PC-9 (cell line): ENCODE measurements around the gene ENPEP. TPM values are rescaled to one million over a fixed set of nuclear protein-coding genes. Genes with fewer than 3 reads are reported as not detected.
A peak's percentile ranks its signal among the peaks of the same experiment; 100 is the strongest.

Experiments used
- BruUV-seq: library from RNA; stranded (reverse); fragments of 400-500 nt; replicated peaks from 2 replicates; lab custom pipeline; 2021; lab: Mats Ljungman, UMichigan
- CTCF ChIA-PET: fragments of 300-600 bp; sonication (Branson Sonifier 250); formaldehyde crosslinking; loops from one replicate; lab custom pipeline; 2022; ENCODE audit warnings: antibody characterized with exemption; lab: Charles Lee
- POLR2A ChIA-PET: fragments of 300-600 bp; sonication (Branson Sonifier 250); formaldehyde crosslinking; loops from one replicate; lab custom pipeline; 2022; ENCODE audit warnings: antibody characterized with exemption; ENCODE audit not compliant: unreplicated experiment; lab: Charles Lee
- DNase-seq, 2 experiments: peaks; one replicate each; pipeline versions ENCODE4 v3.0.0 to v3.0.0-alpha.2; 2015 to 2022; ENCODE audit warnings: mixed read lengths in 1 of 2
- H2AFZ ChIP-seq: fragments of 200-600 bp; sonication (generic); 2 replicates; pipeline ENCODE4 v1.8.1; 2017; ENCODE audit warnings: antibody characterized with exemption
- H3F3A ChIP-seq: fragments of 200-600 bp; sonication (generic); 2 replicates; pipeline ENCODE4 v1.8.1; 2017; ENCODE audit warnings: antibody characterized with exemption, mild to moderate bottlenecking, low read depth; ENCODE audit not compliant: insufficient read depth
- H3K27ac ChIP-seq: fragments of 200-600 bp; sonication (generic); 2 replicates; pipeline ENCODE4 v1.6.1; 2016; ENCODE audit warnings: mixed run types
- H3K27me3 ChIP-seq: fragments of 200-600 bp; sonication (generic); 2 replicates; pipeline ENCODE4 v1.6.1; 2016; ENCODE audit warnings: low read depth, mixed run types; ENCODE audit not compliant: insufficient read depth
- H3K36me3 ChIP-seq: fragments of 200-600 bp; sonication (generic); 2 replicates; pipeline ENCODE4 v1.6.1; 2016; ENCODE audit warnings: low read depth, mixed run types
- H3K4me1 ChIP-seq: fragments of 200-600 bp; sonication (generic); replicated peaks from 2 replicates; pipeline ENCODE4 v1.6.1; 2016; ENCODE audit warnings: mixed run types; ENCODE audit not compliant: insufficient read depth
- H3K4me2 ChIP-seq: fragments of 200-600 bp; sonication (generic); 2 replicates; pipeline ENCODE4 v1.6.1; 2017; ENCODE audit warnings: mixed run types
- H3K4me3 ChIP-seq: fragments of 200-600 bp; sonication (generic); 2 replicates; pipeline ENCODE4 v1.6.1; 2016; ENCODE audit warnings: mixed run types
- H3K79me2 ChIP-seq: fragments of 200-600 bp; sonication (generic); 2 replicates; pipeline ENCODE4 v1.6.1; 2017; ENCODE audit warnings: low read depth, mixed run types
- H3K9me2 ChIP-seq: fragments of 200-600 bp; sonication (generic); 2 replicates; pipeline ENCODE4 v1.8.1; 2017; ENCODE audit warnings: mild to moderate bottlenecking; ENCODE audit not compliant: insufficient read depth
- H3K9me3 ChIP-seq: fragments of 200-600 bp; sonication (generic); 2 replicates; pipeline ENCODE4 v1.8.1; 2016; ENCODE audit warnings: low read depth; ENCODE audit not compliant: insufficient read depth
- H4K20me1 ChIP-seq: fragments of 200-600 bp; sonication (generic); 2 replicates; pipeline ENCODE4 v1.8.1; 2017; ENCODE audit not compliant: insufficient read depth
- CTCF ChIP-seq: fragments of 200-600 bp; sonication (generic); conservative IDR thresholded peaks from 2 replicates; pipeline ENCODE4 v1.6.1; 2017; ENCODE audit warnings: mixed run types, antibody characterized with exemption, mild to moderate bottlenecking, moderate library complexity
- EZH2 ChIP-seq: fragments of 200-600 bp; sonication (generic); IDR thresholded peaks from 2 replicates; pipeline ENCODE4 v1.8.0; 2017; ENCODE audit warnings: antibody characterized with exemption, low read depth
- intact Hi-C: fragments of 100-400 bp; cut with micrococcal nuclease; formaldehyde crosslinking; loops from one replicate; pipeline ENCODE4 v1.10.0; 2022; ENCODE audit not compliant: unreplicated experiment
- total RNA-seq: library from RNA; stranded (reverse); gene quantifications from 2 replicates; pipeline ENCODE4 v1.2.3, GENCODE V29; 2021

The ENPEP gene
- total RNA-seq, 1 experiment from 2014 or later, result not detected

- ChIA-PET POLR2A (interaction anchor here (0.6 kb wide), 1 partner anchor 242 kb away, joined by 3 read pairs; no protein-coding TSS in a partner anchor), CTCF (no interaction called here)
- H3K36me3 ChIP-seq, result no peaks in the 10 kb centered on the region
- H3K79me2 ChIP-seq, result no peaks in the 10 kb centered on the region
- H2AFZ ChIP-seq, result no peak overlapping the region
- intact Hi-C loops, result no loop called here
- H3K4me1 ChIP-seq, result peaks cover 14% of the 10 kb centered on the region
- peak overlapping the region; percentile 55 for H3K4me2 ChIP-seq
- H3K4me3 ChIP-seq, result 0 out of 2 replicates have a peak overlapping the region, but pooled peaks have one; percentile 10
- H3K27ac ChIP-seq, result peak overlapping the region; percentile 23; the same call in 1 of the 2 replicates
- no peaks in the 10 kb centered on the region for H3F3A ChIP-seq
- H4K20me1 ChIP-seq, result no peaks in the 10 kb centered on the region
- no peak for TF ChIP-seq EZH2
- no peaks in the 10 kb centered on the region for H3K27me3 ChIP-seq
- H3K9me3 ChIP-seq, result no peaks in the 10 kb centered on the region
- DNase-seq, result no peak
- no peaks in the 10 kb centered on the region for H3K9me2 ChIP-seq
- BruUV-seq, result no TSS peak
Measured at GRCh38 chr4:110487873-110488272, 11.9 kb downstream of the ENPEP start.

- Histone ChIP-seq H3K9me2 (no peaks in the 10 kb centered on the region), H3K4me3 (no peak overlapping the region), H3F3A (no peaks in the 10 kb centered on the region), H3K9me3 (no peaks in the 10 kb centered on the region), H3K79me2 (no peaks in the 10 kb centered on the region), H3K4me2 (no peak overlapping the region), H3K36me3 (no peaks in the 10 kb centered on the region), H3K27ac (no peak overlapping the region), H2AFZ (no peak overlapping the region), H4K20me1 (no peaks in the 10 kb centered on the region), H3K27me3 (no peaks in the 10 kb centered on the region), H3K4me1 (peaks cover 14% of the 10 kb centered on the region)
- ChIA-PET POLR2A (no interaction called here), CTCF (no interaction called here)
- BruUV-seq, result no TSS peak
- intact Hi-C loops, result no loop called here
- DNase-seq, result no peak
- TF ChIP-seq CTCF (no peak), EZH2 (no peak)
Measured at GRCh38 chr4:110489901-110490508, 14.1 kb downstream of the ENPEP start.

- Histone ChIP-seq H3K4me2 (no peak overlapping the region), H3K9me2 (no peaks in the 10 kb centered on the region), H2AFZ (no peak overlapping the region), H3K4me1 (peaks cover 8% of the 10 kb centered on the region), H3F3A (no peaks in the 10 kb centered on the region), H3K9me3 (no peaks in the 10 kb centered on the region), H3K79me2 (no peaks in the 10 kb centered on the region), H4K20me1 (no peaks in the 10 kb centered on the region), H3K36me3 (no peaks in the 10 kb centered on the region), H3K27me3 (no peaks in the 10 kb centered on the region), H3K27ac (no peak overlapping the region), H3K4me3 (no peak overlapping the region)
- TF ChIP-seq EZH2 (no peak), CTCF (no peak)
- DNase-seq, result no peak
- intact Hi-C loops, result no loop called here
- CTCF ChIA-PET, result no interaction called here
- POLR2A ChIA-PET, result no interaction called here
- no TSS peak for BruUV-seq
Measured at GRCh38 chr4:110492522-110492921, 16.6 kb downstream of the ENPEP start.
